ENCODE results near the gene TRIM28. TPM values are rescaled to one million over a fixed set of nuclear protein-coding genes. Genes with fewer than 3 reads are reported as not detected.
"Not testable (repeated sequence)": the region's sequence is repeated elsewhere in the genome, so short reads cannot be mapped to it uniquely, and the experiment has no call there.

Gene TRIM28
- total and polyA plus RNA-seq, 2 donors (not counting 3 experiments of a cell fraction or from before 2014, with no cell fraction given) = 429 to 521 TPM

DNA sequence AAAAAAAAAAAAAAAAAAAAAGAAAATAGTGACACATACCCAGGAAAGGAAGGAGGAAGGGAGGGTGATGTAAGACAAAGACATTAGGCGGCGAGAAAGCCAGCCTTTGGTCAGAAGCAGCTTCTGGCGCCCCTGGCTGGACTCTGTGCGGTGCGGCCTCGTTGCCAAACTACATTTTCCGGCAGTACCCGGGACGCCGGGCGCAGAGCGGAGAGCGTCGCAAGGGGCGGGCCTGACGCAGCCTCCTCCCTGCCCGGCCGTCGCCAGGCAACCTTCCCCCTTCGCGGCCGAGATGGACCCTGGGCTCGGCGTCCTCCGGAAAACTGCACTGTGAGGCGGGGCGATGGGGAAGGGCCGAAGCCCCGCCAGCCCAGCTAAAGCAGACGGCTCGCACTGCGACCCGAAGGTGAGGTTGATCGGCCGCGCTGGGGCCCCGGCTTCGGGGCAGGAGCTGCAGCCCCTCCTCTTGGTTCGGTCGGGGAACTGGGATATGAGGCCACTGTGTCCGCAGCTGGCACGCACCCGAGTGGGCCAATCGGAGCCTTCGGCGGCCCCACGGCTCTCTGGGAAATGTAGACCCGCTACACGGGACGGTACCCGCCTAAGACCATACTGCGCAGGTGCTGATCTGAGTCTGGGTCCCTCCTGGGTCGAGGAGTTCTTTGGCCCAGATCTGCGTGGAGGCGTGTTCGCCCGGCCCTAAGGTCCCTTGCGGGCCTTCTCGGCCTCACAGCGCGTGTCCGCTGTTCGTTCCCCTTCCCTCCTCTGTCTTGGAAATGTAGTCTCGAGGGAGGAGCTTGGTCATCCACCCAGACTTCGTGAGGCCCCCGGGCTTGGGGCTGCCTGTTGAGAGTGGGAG, 31.5 kb downstream of the TRIM28 start:
- POLR2A ChIA-PET = interaction anchor here (0.6 to 2.4 kb wide), 10 partner anchors 13 to 299 kb away, joined by 3 to 17 read pairs (median 4); partner anchors contain the start of genes CHMP2A, TRIM28 and ZBTB45
- Histone ChIP-seq H3K27ac (ENCODE audit: insufficient read depth, low read depth, low read length) (peak overlapping the region; percentile 69), H3K4me2 (ENCODE audit: insufficient read depth, low read length) (peak overlapping the region; percentile 79), H3K27me3 (ENCODE audit: control insufficient read depth in 2 of 2, insufficient read depth in 2 of 2, low read length in 2 of 2) (no peaks in the 10 kb centered on the region), H3K9me1 (replicated peaks; ENCODE audit: control insufficient read depth, extremely low read depth, insufficient read depth, low read length) (no peaks in the 10 kb centered on the region), H2AFZ (ENCODE audit: low read depth, low read length) (peak overlapping the region; percentile 57), H4K20me1 (replicated peaks; ENCODE audit: control insufficient read depth, extremely low read depth, insufficient read depth, low read length) (no peaks in the 10 kb centered on the region), H3K79me2 (ENCODE audit: control insufficient read depth, insufficient read depth, low read length) (peaks cover 13% of the 10 kb centered on the region), H3K4me1 (ENCODE audit: control insufficient read depth, extremely low read depth, insufficient read depth, low read length) (peaks cover 16% of the 10 kb centered on the region), H3K9ac (replicated peaks; ENCODE audit: extremely low read depth, insufficient read depth, low read length) (peak overlapping the region; percentile 82), H3K4me3 (replicated peaks in 1 of 3; ENCODE audit: insufficient read depth in 1 of 3, low read depth in 1 of 3, low read length in 3 of 3) (peak overlapping the region; percentile 61 to 78 (median 77)), H3K9me3 (replicated peaks; ENCODE audit: control insufficient read depth, insufficient read depth, low read length) (no peaks in the 10 kb centered on the region), H3K36me3 (ENCODE audit: control insufficient read depth in 2 of 2, extremely low read depth in 1 of 2, insufficient read depth in 2 of 2, low read length in 2 of 2) (peaks cover 0 to 7% of the 10 kb centered on the region in 2 experiments)
- CTCF ChIA-PET = interaction anchor here (0.7 to 8.9 kb wide), 6 partner anchors 22 to 357 kb away, joined by 3 to 111 read pairs (median 6); partner anchors contain the start of genes TRIM28 and ZBTB45
- TF ChIP-seq JUN (IDR thresholded peaks at IDR 0.05; ENCODE audit: borderline replicate concordance, insufficient read depth, insufficient read length, low read depth) (no peak), POLR2AphosphoS5 (IDR thresholded peaks at IDR 0.05; ENCODE audit: insufficient read depth, low read depth, low read length) (peak; percentile 83), MAX (IDR thresholded peaks at IDR 0.05; ENCODE audit: insufficient read depth, insufficient read length) (no peak), FOS (IDR thresholded peaks at IDR 0.05; ENCODE audit: borderline replicate concordance, insufficient read depth, low read length) (no peak), POLR2A (IDR thresholded peaks at IDR 0.05; ENCODE audit: low read depth, low read length) (peak; percentile 91), GATA2 (IDR thresholded peaks at IDR 0.05; ENCODE audit: insufficient read depth, insufficient read length, low read depth, low read length) (no peak)
- TF ChIP-seq, protein P1, sequence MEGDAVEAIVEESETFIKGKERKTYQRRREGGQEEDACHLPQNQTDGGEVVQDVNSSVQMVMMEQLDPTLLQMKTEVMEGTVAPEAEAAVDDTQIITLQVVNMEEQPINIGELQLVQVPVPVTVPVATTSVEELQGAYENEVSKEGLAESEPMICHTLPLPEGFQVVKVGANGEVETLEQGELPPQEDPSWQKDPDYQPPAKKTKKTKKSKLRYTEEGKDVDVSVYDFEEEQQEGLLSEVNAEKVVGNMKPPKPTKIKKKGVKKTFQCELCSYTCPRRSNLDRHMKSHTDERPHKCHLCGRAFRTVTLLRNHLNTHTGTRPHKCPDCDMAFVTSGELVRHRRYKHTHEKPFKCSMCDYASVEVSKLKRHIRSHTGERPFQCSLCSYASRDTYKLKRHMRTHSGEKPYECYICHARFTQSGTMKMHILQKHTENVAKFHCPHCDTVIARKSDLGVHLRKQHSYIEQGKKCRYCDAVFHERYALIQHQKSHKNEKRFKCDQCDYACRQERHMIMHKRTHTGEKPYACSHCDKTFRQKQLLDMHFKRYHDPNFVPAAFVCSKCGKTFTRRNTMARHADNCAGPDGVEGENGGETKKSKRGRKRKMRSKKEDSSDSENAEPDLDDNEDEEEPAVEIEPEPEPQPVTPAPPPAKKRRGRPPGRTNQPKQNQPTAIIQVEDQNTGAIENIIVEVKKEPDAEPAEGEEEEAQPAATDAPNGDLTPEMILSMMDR (IDR thresholded peaks at IDR 0.05; ENCODE audit: extremely low read depth in 1 of 2, insufficient read depth in 1 of 2, low read depth in 1 of 2, low read length in 2 of 2) = no peak
- DNase-seq (ENCODE audit: low read depth, low spot score) (peak; percentile 95), FAIRE-seq (peak; percentile 97)
- TSS peak; percentile 59 for BruUV-seq (replicated peaks)
- intact Hi-C loops (cut with micrococcal nuclease) = loop anchor here (1.0 kb wide), 1 partner anchor 56 kb away; the partner anchor contains the start of gene ZBTB45
- dilution Hi-C loops (cut with MboI; ENCODE audit: extremely low pct_ligation_motif_present, low sequenced_read_pairs) = no loop called here

- Histone ChIP-seq H3K4me1 (ENCODE audit: control insufficient read depth, extremely low read depth, insufficient read depth, low read length) (peaks cover 12% of the 10 kb centered on the region), H3K79me2 (ENCODE audit: control insufficient read depth, insufficient read depth, low read length) (peaks cover 13% of the 10 kb centered on the region)
- H3K27ac ChIP-seq (ENCODE audit: insufficient read depth, low read depth, low read length); H3K36me3 ChIP-seq (ENCODE audit: control insufficient read depth in 2 of 2, extremely low read depth in 1 of 2, insufficient read depth in 2 of 2, low read length in 2 of 2); H2AFZ ChIP-seq (ENCODE audit: low read depth, low read length); dilution Hi-C loops (cut with MboI; ENCODE audit: extremely low pct_ligation_motif_present, low sequenced_read_pairs); FAIRE-seq; H3K4me3 ChIP-seq (replicated peaks in 1 of 3; ENCODE audit: insufficient read depth in 1 of 3, low read depth in 1 of 3, low read length in 3 of 3); H3K9me1 ChIP-seq (replicated peaks; ENCODE audit: control insufficient read depth, extremely low read depth, insufficient read depth, low read length); H4K20me1 ChIP-seq (replicated peaks; ENCODE audit: control insufficient read depth, extremely low read depth, insufficient read depth, low read length); intact Hi-C loops (cut with micrococcal nuclease); H3K9ac ChIP-seq (replicated peaks; ENCODE audit: extremely low read depth, insufficient read depth, low read length); H3K27me3 ChIP-seq (ENCODE audit: control insufficient read depth in 2 of 2, insufficient read depth in 2 of 2, low read length in 2 of 2); H3K4me2 ChIP-seq (ENCODE audit: insufficient read depth, low read length); POLR2A ChIA-PET; BruUV-seq (replicated peaks); H3K9me3 ChIP-seq (replicated peaks; ENCODE audit: control insufficient read depth, insufficient read depth, low read length); DNase-seq (ENCODE audit: low read depth, low spot score): not testable (repeated sequence)
- CTCF ChIA-PET = interaction anchor here (1.7 to 8.9 kb wide), 2 partner anchors 58 to 63 kb away, joined by 7 to 111 read pairs; partner anchors contain the start of gene ZBTB45
These were observed 33.7 kb downstream of the TRIM28 start for GRCh38 chr19:58577581-58577980.
